GM21390 (cell line): ENCODE results near the gene PHKA2.
A peak's percentile ranks its signal among the peaks of the same experiment; 100 is the strongest.

Experiments
- ATAC-seq: cut with Tn5 transposase; IDR thresholded peaks from one replicate; pipeline ENCODE4 v1.9.1; 2021; ENCODE audit not compliant: unreplicated experiment

The PHKA2 gene

GRCh38 chrX:18891548-18891945 is 92.4 kb downstream of the PHKA2 start:
- ATAC-seq, result no peak

- no peak for ATAC-seq
Observed at GRCh38 chrX:18890724-18891547, 93.0 kb downstream of the PHKA2 start.

DNA sequence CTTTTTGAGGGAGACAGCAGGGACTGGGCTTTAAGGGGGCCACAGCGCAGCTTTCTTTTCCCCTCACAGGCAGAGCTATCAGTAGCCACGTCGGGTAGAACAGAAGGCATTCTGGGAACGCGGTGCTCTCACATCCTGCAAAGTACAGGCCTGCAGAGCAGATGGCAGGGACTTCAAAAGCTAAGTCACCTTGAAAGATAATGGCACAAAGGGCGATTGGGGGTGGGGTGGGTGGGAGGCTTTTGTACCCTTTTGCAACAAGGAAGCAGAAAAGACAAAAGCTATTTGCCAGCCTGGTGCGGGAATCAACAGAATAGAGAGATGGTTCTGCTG is 93.9 kb downstream of the PHKA2 start:
- no peak for ATAC-seq

DNA sequence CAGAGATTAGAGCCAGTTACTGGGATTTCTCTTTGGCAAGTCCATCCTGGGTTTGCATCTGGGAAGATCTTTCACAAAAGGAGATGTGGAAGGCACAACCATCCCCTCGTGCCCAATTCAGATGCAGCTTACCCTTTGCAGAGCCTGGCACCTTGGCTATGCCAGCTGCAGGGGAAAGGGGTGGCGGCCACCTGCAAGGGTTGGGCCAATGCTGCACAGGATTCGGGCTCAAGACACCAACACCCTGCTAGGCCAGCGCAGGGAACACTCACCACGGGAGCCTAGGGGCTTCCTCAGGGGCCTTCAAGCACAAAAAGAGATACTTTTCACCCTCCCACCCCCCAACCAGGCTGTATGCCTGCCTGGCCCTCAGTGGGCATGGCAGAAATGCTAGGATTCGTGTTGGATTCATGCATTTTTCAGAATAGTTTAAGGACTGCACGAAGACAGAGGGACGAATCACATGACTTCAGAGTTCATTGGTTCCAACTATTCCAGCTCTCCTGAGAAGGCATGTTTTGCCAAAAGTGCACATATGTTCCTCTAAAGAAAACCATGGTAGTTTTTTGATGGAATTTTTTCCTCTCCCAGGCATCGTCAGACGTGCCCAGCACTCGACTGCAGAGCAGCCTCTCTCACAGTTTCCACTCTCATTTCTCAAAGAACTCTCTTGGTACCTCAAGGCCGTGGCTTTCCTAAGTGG is 94.4 kb downstream of the PHKA2 start:
- no peak for ATAC-seq

- ATAC-seq, result no peak
Observed at GRCh38 chrX:18888281-18888680, 95.6 kb downstream of the PHKA2 start.

- no peak for ATAC-seq
Observed at GRCh38 chrX:18887825-18888212, 96.1 kb downstream of the PHKA2 start.

GRCh38 chrX:18887177-18887824 is 96.6 kb downstream of the PHKA2 start:
- no peak for ATAC-seq

DNA sequence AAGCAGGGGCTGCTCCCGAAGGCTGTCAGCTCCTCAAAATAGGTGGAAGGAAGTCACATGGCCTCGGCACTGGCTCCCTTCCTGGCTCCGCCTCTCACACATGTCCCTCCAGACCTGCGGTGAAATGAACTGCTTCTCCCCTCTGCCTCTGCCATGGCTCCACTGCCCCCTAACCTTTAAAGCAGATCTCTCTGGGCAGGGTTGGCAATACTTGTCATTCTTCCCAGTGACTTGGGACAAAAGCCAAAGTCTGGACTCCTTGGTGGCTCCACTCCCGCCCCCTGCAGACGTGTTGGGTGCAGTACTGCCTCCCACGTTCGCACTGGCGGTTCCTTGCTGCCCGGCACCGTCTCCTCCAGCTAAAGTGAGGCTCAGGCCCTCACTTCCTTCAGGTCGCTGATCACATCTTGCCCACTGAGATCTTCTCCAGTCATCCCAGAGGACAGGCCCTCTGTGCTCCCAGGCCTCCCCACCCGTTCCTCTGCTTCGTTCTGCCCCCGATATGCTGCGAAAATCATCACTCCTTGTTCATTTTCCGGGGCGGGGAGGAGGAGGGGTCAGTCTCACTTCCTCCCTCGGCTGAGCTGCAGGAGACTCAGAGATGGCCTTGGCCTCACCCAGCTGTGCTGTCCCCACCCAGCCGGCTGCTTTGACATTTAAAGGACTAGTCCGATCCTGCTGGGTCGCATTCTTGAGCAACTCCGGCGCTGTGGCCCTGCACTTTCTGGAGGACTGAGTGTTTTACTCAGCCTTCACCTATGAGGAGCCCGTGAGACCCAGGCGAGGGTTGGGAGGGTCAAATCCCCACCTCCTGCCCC is 97.4 kb downstream of the PHKA2 start:
- ATAC-seq, result peak; percentile 74

DNA sequence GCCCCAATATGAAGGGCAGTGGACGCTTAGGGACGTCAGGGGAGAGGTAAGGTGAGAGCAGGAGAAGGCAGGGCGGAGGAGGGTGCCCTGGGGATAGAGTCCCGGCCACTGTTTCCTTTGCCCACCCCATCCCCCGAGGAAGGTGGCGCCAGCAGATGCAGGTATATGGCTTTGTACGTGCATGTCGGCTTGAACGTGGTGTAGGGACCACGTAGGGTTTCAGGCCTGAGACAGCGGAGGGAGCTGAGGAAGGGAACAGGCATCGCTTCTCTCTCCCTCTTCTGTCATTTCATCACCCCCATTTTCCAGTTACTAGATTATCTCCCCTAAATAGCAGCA is 97.9 kb downstream of the PHKA2 start:
- peak; percentile 35 for ATAC-seq

GRCh38 chrX:18885328-18886004 is 98.4 kb downstream of the PHKA2 start:
- ATAC-seq, result peak; percentile 18

DNA sequence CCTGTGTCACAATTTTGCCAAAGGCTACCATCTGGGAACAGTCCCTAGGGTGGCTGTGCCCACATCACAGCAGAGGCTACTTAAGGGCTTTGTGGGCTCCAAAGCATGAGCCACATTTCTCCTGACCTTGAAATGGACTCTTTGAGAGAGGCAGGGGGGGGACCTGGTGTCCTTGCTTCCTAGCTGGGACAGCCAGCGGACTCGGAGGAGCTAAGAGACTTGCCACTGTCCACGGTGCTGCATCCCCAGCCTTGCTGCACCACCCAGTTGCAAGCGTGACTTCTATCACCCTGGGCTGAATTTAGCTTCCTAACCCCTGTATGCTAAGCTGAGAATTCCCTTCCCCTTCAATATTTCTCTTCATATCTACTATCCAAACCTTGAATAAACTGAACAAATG is 99.0 kb downstream of the PHKA2 start:
- ATAC-seq, result no peak

- ATAC-seq, result no peak
Observed at GRCh38 chrX:18883961-18884765, 99.8 kb downstream of the PHKA2 start.

- no peak for ATAC-seq
Observed at GRCh38 chrX:18883234-18883960, 100.5 kb downstream of the PHKA2 start.

DNA sequence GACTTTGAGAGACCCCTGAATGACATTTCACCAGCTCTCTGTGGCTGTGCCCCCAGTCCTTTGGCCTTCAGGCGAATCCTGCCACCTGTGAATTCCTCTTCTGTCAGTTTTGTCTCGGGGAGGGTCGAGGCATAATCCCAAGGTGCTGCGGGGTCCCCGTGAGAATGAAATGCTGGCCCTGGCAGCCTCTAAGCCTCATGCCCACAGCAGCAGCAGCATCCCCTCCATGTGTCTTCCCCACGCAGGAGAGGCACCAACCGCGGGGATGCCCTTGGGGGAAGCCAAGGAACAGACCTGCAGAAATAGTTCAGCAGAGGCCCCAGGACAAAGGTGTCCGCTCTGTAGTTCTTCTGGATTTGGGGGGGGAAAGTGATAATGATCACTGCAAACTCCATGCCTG is 104.8 kb downstream of the PHKA2 start:
- no peak for ATAC-seq

GRCh38 chrX:18877469-18877868 is 106.4 kb downstream of the PHKA2 start:
- no peak for ATAC-seq

GRCh38 chrX:18875256-18875878 is 108.5 kb downstream of the PHKA2 start:
- ATAC-seq, result no peak

DNA sequence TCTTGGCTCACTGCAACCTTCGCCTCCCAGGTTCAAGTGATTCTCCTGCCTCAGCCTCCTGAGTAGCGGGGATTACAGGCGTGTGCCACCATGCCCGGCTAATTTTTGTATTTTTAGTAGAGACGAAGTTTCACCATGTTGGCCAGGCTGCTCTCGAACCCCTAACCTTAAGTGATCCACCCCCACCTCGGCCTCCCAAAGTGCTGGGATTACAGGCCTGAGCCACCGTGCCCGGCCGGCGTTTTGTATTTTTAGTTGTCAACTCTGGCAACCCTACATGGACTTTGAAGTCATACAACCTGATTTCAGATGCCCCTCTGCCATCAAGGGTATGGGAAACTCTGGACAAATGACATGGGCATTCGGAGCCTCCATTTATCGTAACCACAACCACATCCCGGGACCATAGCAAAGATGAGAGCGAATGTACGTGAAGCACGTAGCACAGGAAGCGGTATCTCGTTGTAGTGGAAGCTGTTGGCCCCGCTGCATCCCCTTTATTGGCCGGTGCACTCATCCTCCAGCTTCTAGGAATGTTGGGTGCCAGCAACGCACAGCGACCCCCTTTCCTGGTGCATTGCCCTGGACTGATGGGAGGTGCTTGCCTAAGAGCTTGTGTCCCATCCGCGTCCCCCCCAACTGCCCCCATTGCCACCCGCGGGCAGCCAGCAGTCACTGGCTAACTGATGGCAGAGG is 109.2 kb downstream of the PHKA2 start:
- ATAC-seq, result no peak

DNA sequence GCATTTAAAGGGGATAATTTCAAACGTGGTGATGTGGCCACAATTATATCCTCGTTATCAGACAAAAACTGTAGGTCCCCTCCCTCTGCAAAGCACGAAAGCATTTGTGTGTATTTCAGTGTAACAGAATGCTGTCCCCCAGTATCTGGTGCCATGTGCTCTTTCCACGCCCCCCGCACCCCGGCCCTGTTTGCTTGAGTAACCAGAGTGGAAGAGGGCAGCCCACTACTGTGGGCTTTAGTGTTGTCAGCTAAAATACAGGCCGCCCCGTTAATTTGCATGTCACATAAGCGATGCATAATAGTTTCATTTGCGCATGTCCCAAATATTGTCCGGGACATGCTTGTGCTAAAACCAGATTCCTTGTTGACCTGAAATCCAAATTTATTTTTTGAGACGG is 110.1 kb downstream of the PHKA2 start:
- ATAC-seq, result no peak
